ENCODE data around the gene AP4S1. TPM values are rescaled to one million over a fixed set of nuclear protein-coding genes. Genes with fewer than 3 reads are reported as not detected.
A peak's percentile ranks its signal among the peaks of the same experiment; 100 is the strongest.
"Not testable (repeated sequence)": the region's sequence is repeated elsewhere in the genome, so short reads cannot be mapped to it uniquely, and the experiment has no call there.

AP4S1 gene
- total and polyA plus RNA-seq, 5 donors = 8.1 to 11.5 (median 9.6) TPM

- under 1% methylated on average over 48 of the region's 48 CpGs for WGBS
- intact Hi-C loops (cut with DNase I) = no loop called here
- peak overlapping the region; percentile 97 for H3K27ac ChIP-seq (ENCODE audit: low read length)
These were observed 1.2 kb downstream of the AP4S1 start for GRCh38 chr14:31026450-31027235.

GRCh38 chr14:31027847-31028246 is 2.4 kb downstream of the AP4S1 start:
- Histone ChIP-seq H3K9me3 (ENCODE audit: control insufficient read depth, low read length) (no peaks in the 10 kb centered on the region), H3K4me3 (ENCODE audit: low read length) (no peak overlapping the region), H3K4me1 (ENCODE audit: control insufficient read depth, insufficient read depth, low read length) (no peaks in the 10 kb centered on the region), H3K27ac (ENCODE audit: low read length) (no peak overlapping the region), H3K27me3 (ENCODE audit: control insufficient read depth, insufficient read depth) (no peaks in the 10 kb centered on the region)
- ATAC-seq (no peak), DNase-seq (no peak)
- intact Hi-C loops (cut with DNase I) = no loop called here
- 100% methylated on average over 1 of the region's 1 CpG for WGBS

More at GRCh38 chr14:31026450-31027235, 1.2 kb downstream of the AP4S1 start:
- Histone ChIP-seq H3K4me3 (ENCODE audit: low read length) (peak overlapping the region; percentile 91), H3K9me3 (ENCODE audit: control insufficient read depth, low read length) (no peaks in the 10 kb centered on the region), H3K4me1 (ENCODE audit: control insufficient read depth, insufficient read depth, low read length) (no peaks in the 10 kb centered on the region), H3K27me3 (ENCODE audit: control insufficient read depth, insufficient read depth) (no peaks in the 10 kb centered on the region)
- ATAC-seq (peak; percentile 99), DNase-seq (peak; percentile 97 to 98 (median 98))

GRCh38 chr14:31029016-31029970 is 3.8 kb downstream of the AP4S1 start:
- ATAC-seq = no peak
- 94% methylated on average over 3 of the region's 3 CpGs for WGBS

GRCh38 chr14:31030469-31030868 is 5.0 kb downstream of the AP4S1 start:
- WGBS = 92% methylated on average over 5 of the region's 5 CpGs
- ATAC-seq (no peak), DNase-seq (no peak)
- Histone ChIP-seq H3K4me3 (ENCODE audit: low read length) (no peak overlapping the region), H3K4me1 (ENCODE audit: control insufficient read depth, insufficient read depth, low read length) (no peaks in the 10 kb centered on the region), H3K27ac (ENCODE audit: low read length) (no peak overlapping the region), H3K27me3 (ENCODE audit: control insufficient read depth, insufficient read depth) (no peaks in the 10 kb centered on the region), H3K9me3 (ENCODE audit: control insufficient read depth, low read length) (no peaks in the 10 kb centered on the region)
- intact Hi-C loops (cut with DNase I) = no loop called here

More at GRCh38 chr14:31029016-31029970, 3.8 kb downstream of the AP4S1 start:
- no peak for DNase-seq
- Histone ChIP-seq H3K4me3 (ENCODE audit: low read length) (no peak overlapping the region), H3K9me3 (ENCODE audit: control insufficient read depth, low read length) (no peaks in the 10 kb centered on the region), H3K27ac (ENCODE audit: low read length) (no peak overlapping the region), H3K27me3 (ENCODE audit: control insufficient read depth, insufficient read depth) (no peaks in the 10 kb centered on the region), H3K4me1 (ENCODE audit: control insufficient read depth, insufficient read depth, low read length) (no peaks in the 10 kb centered on the region)
- intact Hi-C loops (cut with DNase I) = no loop called here

- DNase-seq (no peak), ATAC-seq (no peak)
- no peaks in the 10 kb centered on the region for H3K9me3 ChIP-seq (ENCODE audit: control insufficient read depth, low read length)
- no peak overlapping the region for H3K4me3 ChIP-seq (ENCODE audit: low read length)
- H3K27ac ChIP-seq (ENCODE audit: low read length) = no peak overlapping the region
- H3K27me3 ChIP-seq (ENCODE audit: control insufficient read depth, insufficient read depth) = no peaks in the 10 kb centered on the region
- H3K4me1 ChIP-seq (ENCODE audit: control insufficient read depth, insufficient read depth, low read length) = no peaks in the 10 kb centered on the region
- intact Hi-C loops (cut with DNase I) = no loop called here
- 97% methylated on average over 4 of the region's 4 CpGs for WGBS
These were observed 11.1 kb downstream of the AP4S1 start for GRCh38 chr14:31036552-31036951.

- Histone ChIP-seq H3K27ac (ENCODE audit: low read length) (no peak overlapping the region), H3K4me3 (ENCODE audit: low read length) (no peak overlapping the region), H3K4me1 (ENCODE audit: control insufficient read depth, insufficient read depth, low read length) (no peaks in the 10 kb centered on the region), H3K27me3 (ENCODE audit: control insufficient read depth, insufficient read depth) (no peaks in the 10 kb centered on the region), H3K9me3 (ENCODE audit: control insufficient read depth, low read length) (no peaks in the 10 kb centered on the region)
- no peak for ATAC-seq
- intact Hi-C loops (cut with DNase I) = no loop called here
- DNase-seq = no peak
- 89% methylated on average over 1 of the region's 1 CpG for WGBS
These were observed 12.3 kb downstream of the AP4S1 start for GRCh38 chr14:31037709-31038221.

- DNase-seq = no peak
- no peaks in the 10 kb centered on the region for H3K27me3 ChIP-seq (ENCODE audit: control insufficient read depth, insufficient read depth)
- intact Hi-C loops (cut with DNase I) = no loop called here
- H3K4me3 ChIP-seq (ENCODE audit: low read length) = no peak overlapping the region
- H3K9me3 ChIP-seq (ENCODE audit: control insufficient read depth, low read length) = no peaks in the 10 kb centered on the region
- ATAC-seq = peak in 1 of 2 donors; percentile 89
- peak overlapping the region; percentile 19 for H3K27ac ChIP-seq (ENCODE audit: low read length)
- 39% methylated on average over 3 of the region's 3 CpGs for WGBS
- H3K4me1 ChIP-seq (ENCODE audit: control insufficient read depth, insufficient read depth, low read length) = no peaks in the 10 kb centered on the region
These were observed 13.2 kb downstream of the AP4S1 start for GRCh38 chr14:31038521-31039166.

GRCh38 chr14:31042300-31042699 is 16.9 kb downstream of the AP4S1 start:
- Histone ChIP-seq H3K9me3 (ENCODE audit: control insufficient read depth, low read length) (no peaks in the 10 kb centered on the region), H3K27me3 (ENCODE audit: control insufficient read depth, insufficient read depth) (no peaks in the 10 kb centered on the region), H3K4me3 (ENCODE audit: low read length) (no peak overlapping the region), H3K4me1 (ENCODE audit: control insufficient read depth, insufficient read depth, low read length) (no peaks in the 10 kb centered on the region), H3K27ac (ENCODE audit: low read length) (no peak overlapping the region)
- 87% methylated on average over 1 of the region's 1 CpG for WGBS
- ATAC-seq = no peak
- no peak for DNase-seq
- intact Hi-C loops (cut with DNase I) = no loop called here

- H3K27me3 ChIP-seq (ENCODE audit: control insufficient read depth, insufficient read depth); intact Hi-C loops (cut with DNase I); H3K4me3 ChIP-seq (ENCODE audit: low read length); H3K9me3 ChIP-seq (ENCODE audit: control insufficient read depth, low read length); DNase-seq; ATAC-seq; H3K27ac ChIP-seq (ENCODE audit: low read length); H3K4me1 ChIP-seq (ENCODE audit: control insufficient read depth, insufficient read depth, low read length): not testable (repeated sequence)
- WGBS = 90% methylated on average over 10 of the region's 10 CpGs
These were observed 17.4 kb downstream of the AP4S1 start for GRCh38 chr14:31042893-31043292.

- no peaks in the 10 kb centered on the region for H3K9me3 ChIP-seq (ENCODE audit: control insufficient read depth, low read length)
- WGBS = 58% methylated on average over 3 of the region's 3 CpGs
- intact Hi-C loops (cut with DNase I) = no loop called here
- no peaks in the 10 kb centered on the region for H3K27me3 ChIP-seq (ENCODE audit: control insufficient read depth, insufficient read depth)
- H3K4me1 ChIP-seq (ENCODE audit: control insufficient read depth, insufficient read depth, low read length) = no peaks in the 10 kb centered on the region
- H3K4me3 ChIP-seq (ENCODE audit: low read length) = no peak overlapping the region
- DNase-seq (no peak), ATAC-seq (no peak)
- H3K27ac ChIP-seq (ENCODE audit: low read length) = no peak overlapping the region
These were observed 17.9 kb downstream of the AP4S1 start for GRCh38 chr14:31043379-31043778.
